HL-60 (cell line): ENCODE measurements around the gene TSPOAP1.

ENCODE experiments used
- DNase-seq, 2 experiments: peaks; one replicate each; pipeline ENCODE4 v3.0.0-alpha.2; 2010 to 2020; ENCODE audit warnings: low read depth in 1 of 2, low spot score in 1 of 2
- H3K27ac ChIP-seq: fragments of 250-450 bp; sonication (Bioruptor Pico); replicated peaks from 2 replicates; pipeline ENCODE4 v1.5.1; 2020; ENCODE audit warnings: mild to moderate bottlenecking, moderate library complexity
- H3K27me3 ChIP-seq: fragments of 250-450 bp; sonication (Bioruptor Pico); 2 replicates; pipeline ENCODE4 v1.5.1; 2021; ENCODE audit warnings: mild to moderate bottlenecking, moderate library complexity; ENCODE audit not compliant: insufficient read depth, poor library complexity, severe bottlenecking
- H3K4me3 ChIP-seq: replicated peaks from 2 replicates; pipeline ENCODE4 v1.5.1; 2011; ENCODE audit warnings: mild to moderate bottlenecking, control low read depth, low read length; ENCODE audit not compliant: insufficient read depth
- CTCF ChIP-seq: IDR thresholded peaks from one replicate; pipeline ENCODE4 v1.5.1; 2011; ENCODE audit warnings: low read length, control low read depth, inconsistent platforms; ENCODE audit not compliant: insufficient read depth
- GABPA ChIP-seq: IDR thresholded peaks from 2 replicates; pipeline ENCODE4 v1.6.1; 2012; ENCODE audit warnings: low read depth
- POLR2AphosphoS5 ChIP-seq: IDR thresholded peaks from 2 replicates; pipeline ENCODE4 v1.6.1; 2012; ENCODE audit warnings: low read depth
- REST ChIP-seq: IDR thresholded peaks from 2 replicates; pipeline ENCODE4 v1.6.1; 2012; ENCODE audit warnings: low read depth; ENCODE audit not compliant: insufficient replicate concordance
- SPI1 ChIP-seq: IDR thresholded peaks from 2 replicates; pipeline ENCODE4 v1.6.1; 2012; ENCODE audit warnings: low read depth, mild to moderate bottlenecking, borderline replicate concordance

TSPOAP1 gene

GRCh38 chr17:58312021-58312630 is 16.5 kb downstream of the TSPOAP1 start:
- TF ChIP-seq REST: no peak
- TF ChIP-seq POLR2AphosphoS5: peak; percentile 40; the same call in 1 of the 2 replicates
- Histone ChIP-seq H3K27ac (no peak overlapping the region), H3K27me3 (no peaks in the 10 kb centered on the region), H3K4me3 (no peak overlapping the region)
- no peak for DNase-seq

- Histone ChIP-seq H3K27ac (no peak overlapping the region), H3K4me3 (no peak overlapping the region), H3K27me3 (no peaks in the 10 kb centered on the region)
- TF ChIP-seq GABPA: no peak
- TF ChIP-seq SPI1: no peak
- DNase-seq: no peak
Observed at GRCh38 chr17:58311429-58311894, 17.1 kb downstream of the TSPOAP1 start.

- H3K27me3 ChIP-seq: no peaks in the 10 kb centered on the region
- no peak overlapping the region for H3K27ac ChIP-seq
- TF ChIP-seq GABPA: no peak
- TF ChIP-seq REST: no peak
- TF ChIP-seq POLR2AphosphoS5: no peak
- TF ChIP-seq CTCF: no peak
- no peak for TF ChIP-seq SPI1
- DNase-seq: no peak
- H3K4me3 ChIP-seq: no peak overlapping the region
Observed at GRCh38 chr17:58310511-58311428, 17.8 kb downstream of the TSPOAP1 start.

- Histone ChIP-seq H3K4me3 (no peak overlapping the region), H3K27me3 (no peaks in the 10 kb centered on the region), H3K27ac (0 out of 2 replicates have a peak overlapping the region, but pooled peaks have one; percentile 26)
- TF ChIP-seq SPI1 (no peak), POLR2AphosphoS5 (0 out of 2 replicates have a peak, but pooled peaks have one; percentile 67)
- no peak for DNase-seq
Observed at GRCh38 chr17:58309918-58310259, 18.7 kb downstream of the TSPOAP1 start.
